Measurements from ENCODE around the gene TMEM74B.

DNA sequence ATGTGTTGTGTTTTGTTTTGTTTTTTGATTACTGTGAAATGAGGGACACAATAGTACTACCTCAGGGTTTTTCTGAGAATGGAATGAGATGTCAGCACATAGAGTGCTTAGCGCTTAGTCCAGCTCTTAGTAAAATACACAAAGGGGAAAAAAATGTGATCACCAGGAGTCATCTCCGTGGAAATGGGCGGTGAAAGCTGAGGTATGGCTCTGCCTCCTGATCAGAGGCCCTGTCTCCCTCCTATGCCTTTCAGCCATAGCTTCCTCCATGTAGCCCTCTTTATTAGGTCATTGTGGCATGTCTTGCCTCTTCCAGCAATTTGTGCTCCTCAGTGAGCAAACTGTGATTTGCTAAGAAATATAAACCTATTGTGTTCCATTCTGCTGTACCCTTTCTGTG, 53.4 kb downstream of the TMEM74B start:
- TF ChIP-seq, protein P1, sequence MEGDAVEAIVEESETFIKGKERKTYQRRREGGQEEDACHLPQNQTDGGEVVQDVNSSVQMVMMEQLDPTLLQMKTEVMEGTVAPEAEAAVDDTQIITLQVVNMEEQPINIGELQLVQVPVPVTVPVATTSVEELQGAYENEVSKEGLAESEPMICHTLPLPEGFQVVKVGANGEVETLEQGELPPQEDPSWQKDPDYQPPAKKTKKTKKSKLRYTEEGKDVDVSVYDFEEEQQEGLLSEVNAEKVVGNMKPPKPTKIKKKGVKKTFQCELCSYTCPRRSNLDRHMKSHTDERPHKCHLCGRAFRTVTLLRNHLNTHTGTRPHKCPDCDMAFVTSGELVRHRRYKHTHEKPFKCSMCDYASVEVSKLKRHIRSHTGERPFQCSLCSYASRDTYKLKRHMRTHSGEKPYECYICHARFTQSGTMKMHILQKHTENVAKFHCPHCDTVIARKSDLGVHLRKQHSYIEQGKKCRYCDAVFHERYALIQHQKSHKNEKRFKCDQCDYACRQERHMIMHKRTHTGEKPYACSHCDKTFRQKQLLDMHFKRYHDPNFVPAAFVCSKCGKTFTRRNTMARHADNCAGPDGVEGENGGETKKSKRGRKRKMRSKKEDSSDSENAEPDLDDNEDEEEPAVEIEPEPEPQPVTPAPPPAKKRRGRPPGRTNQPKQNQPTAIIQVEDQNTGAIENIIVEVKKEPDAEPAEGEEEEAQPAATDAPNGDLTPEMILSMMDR (IDR thresholded peaks at IDR 0.05) = no peak
- no peak for TF ChIP-seq EZH2 (IDR thresholded peaks at IDR 0.05; ENCODE audit: borderline replicate concordance, insufficient read depth, low read depth, low read length, poor library complexity, severe bottlenecking)
